Mesodermal cell (in vitro differentiated cells): ENCODE results near the gene GTF2E1.
"Not testable (repeated sequence)": the region's sequence is repeated elsewhere in the genome, so short reads cannot be mapped to it uniquely, and the experiment has no call there.

Experiments
- H3K27ac ChIP-seq: 2 replicates; pipeline ENCODE4 v1.7.0; 2013; ENCODE audit warnings: mild to moderate bottlenecking, low read depth, low read length, moderate library complexity; ENCODE audit not compliant: severe bottlenecking
- H3K36me3 ChIP-seq: 2 replicates; pipeline ENCODE4 v1.7.1; 2013; ENCODE audit warnings: mild to moderate bottlenecking, low read length, moderate library complexity; ENCODE audit not compliant: control insufficient read depth, insufficient read depth
- H3K4me1 ChIP-seq: one replicate; pipeline ENCODE4 v1.7.1; 2013; ENCODE audit warnings: mild to moderate bottlenecking, low read length; ENCODE audit not compliant: insufficient read depth, control insufficient read depth, poor library complexity, severe bottlenecking
- H3K4me3 ChIP-seq: 2 replicates; pipeline ENCODE4 v1.7.0; 2013; ENCODE audit warnings: low read length, control low read depth, mild to moderate bottlenecking; ENCODE audit not compliant: insufficient read depth, poor library complexity, severe bottlenecking; ENCODE audit errors: extremely low read depth
- H3K9me3 ChIP-seq: 2 replicates; pipeline ENCODE4 v1.7.1; 2013; ENCODE audit warnings: mild to moderate bottlenecking, low read length, moderate library complexity; ENCODE audit not compliant: control insufficient read depth
- WGBS, 2 experiments: methylation state at CpG; one replicate each; pipeline ENCODE4 v1.1.5; 2013; ENCODE audit warnings: missing lambda C conversion rate in 2 of 2; ENCODE audit not compliant: insufficient coverage in 2 of 2; 5-methylcytosine and 5-hydroxymethylcytosine counted together

The GTF2E1 gene

DNA sequence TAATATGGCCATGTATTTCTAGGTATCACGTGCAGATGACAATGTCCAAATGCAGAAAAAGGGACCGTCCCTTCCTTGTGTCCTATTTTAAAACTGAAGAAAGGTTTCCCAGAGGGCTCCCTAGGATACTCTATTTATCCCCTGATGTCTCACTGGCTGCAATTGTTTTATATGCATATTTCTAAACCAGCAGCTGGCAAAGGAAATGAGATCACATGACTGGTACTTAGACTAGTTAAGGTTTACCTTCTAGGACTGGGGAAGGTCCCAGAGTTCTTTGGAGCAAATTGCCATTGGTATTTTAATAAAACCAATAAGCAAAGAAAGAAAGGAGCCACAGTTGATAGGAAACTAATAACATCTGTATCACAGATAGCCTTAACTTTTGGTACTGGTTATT lies 29.5 kb downstream of the GTF2E1 start:
- Histone ChIP-seq H3K9me3 (no peaks in the 10 kb centered on the region), H3K27ac (no peak overlapping the region), H3K4me3 (no peak overlapping the region), H3K4me1 (no peaks in the 10 kb centered on the region), H3K36me3 (peaks cover 39% of the 10 kb centered on the region)
- WGBS, 2 experiments, result 64 to 71% methylated on average over 2 of the region's 2 CpGs

DNA sequence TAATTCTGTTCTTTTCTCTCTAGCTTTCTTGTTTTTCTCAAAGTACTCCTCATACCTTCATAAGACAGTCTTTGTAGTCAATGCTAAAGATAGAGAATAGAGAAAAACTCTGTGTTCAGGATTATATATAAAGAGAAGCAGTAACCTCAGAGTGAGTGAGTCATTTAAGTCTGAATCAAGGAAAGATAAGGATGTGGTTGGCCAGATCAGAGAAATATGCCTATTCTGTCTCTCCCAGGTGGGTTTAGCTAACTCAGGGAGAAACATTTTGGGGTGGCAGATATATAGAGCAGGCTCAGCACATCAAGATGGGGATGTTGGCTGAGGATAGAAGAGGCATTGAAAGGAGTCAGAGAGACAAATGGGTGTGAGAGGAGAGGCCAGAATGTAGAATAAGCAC lies 31.4 kb downstream of the GTF2E1 start:
- Histone ChIP-seq H3K36me3 (peaks cover 42% of the 10 kb centered on the region), H3K4me1 (no peaks in the 10 kb centered on the region), H3K27ac (no peak overlapping the region), H3K9me3 (no peaks in the 10 kb centered on the region), H3K4me3 (no peak overlapping the region)

DNA sequence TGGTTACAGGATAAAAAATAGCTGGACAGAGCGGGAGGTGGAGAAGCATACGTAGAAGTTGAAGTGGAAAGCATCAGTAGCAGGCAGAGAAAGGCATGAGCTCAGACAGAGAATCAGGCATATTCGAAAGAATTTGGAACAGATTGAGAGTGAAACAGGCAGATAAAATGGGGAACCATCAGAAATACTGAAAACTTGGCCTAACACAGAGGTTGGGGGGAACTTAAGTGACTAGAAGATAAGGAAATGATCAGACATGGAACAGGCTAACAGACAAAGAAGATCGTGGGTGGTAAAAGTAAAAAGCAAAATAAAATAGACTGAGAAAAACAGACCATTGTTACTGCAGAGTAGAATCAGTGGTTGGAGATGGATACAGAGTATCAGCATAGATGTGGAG lies 32.9 kb downstream of the GTF2E1 start:
- no peaks in the 10 kb centered on the region for H3K9me3 ChIP-seq
- 97 to 98% methylated on average over 4 of the region's 4 CpGs for WGBS, 2 experiments
- H3K4me1 ChIP-seq, result no peaks in the 10 kb centered on the region
- no peak overlapping the region for H3K27ac ChIP-seq
- H3K4me3 ChIP-seq, result no peak overlapping the region
- peaks cover 47% of the 10 kb centered on the region for H3K36me3 ChIP-seq

DNA sequence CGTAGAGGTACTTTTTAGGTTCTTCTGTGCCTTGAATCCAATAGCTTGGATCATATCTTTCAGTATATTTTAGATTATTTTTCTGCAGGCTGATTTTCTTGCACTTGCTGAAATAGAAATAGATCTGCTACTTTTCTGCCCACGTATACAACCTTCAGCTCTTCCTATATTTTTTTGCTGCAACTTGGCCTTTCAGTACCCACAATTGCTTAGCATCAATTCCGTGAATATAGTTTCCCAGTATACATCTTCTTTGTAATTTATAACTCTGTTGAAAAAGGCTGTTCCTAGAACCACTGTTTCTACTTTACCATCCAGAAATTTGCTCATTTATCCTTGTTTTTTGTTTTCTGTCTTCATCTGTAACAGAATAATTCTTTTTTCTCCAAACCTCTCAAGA lies 36.2 kb downstream of the GTF2E1 start:
- Histone ChIP-seq H3K36me3 (peaks cover 40% of the 10 kb centered on the region), H3K27ac (no peak overlapping the region), H3K4me3 (no peak overlapping the region), H3K9me3 (no peaks in the 10 kb centered on the region), H3K4me1 (no peaks in the 10 kb centered on the region)
- 100% methylated on average over 2 of the region's 3 CpGs for WGBS, 2 experiments

DNA sequence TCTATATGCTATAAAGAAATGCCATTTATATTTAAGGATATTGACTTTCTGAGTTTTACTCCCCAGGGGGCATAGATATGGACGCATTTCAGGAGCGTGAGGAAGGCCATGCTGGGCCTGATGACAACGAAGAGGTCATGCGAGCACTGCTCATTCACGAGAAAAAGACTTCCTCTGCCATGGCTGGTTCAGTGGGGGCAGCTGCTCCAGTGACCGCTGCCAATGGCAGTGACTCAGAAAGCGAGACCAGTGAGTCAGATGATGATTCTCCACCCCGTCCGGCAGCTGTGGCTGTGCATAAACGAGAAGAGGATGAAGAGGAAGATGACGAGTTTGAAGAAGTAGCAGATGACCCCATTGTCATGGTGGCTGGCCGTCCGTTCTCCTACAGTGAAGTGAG lies 38.4 kb downstream of the GTF2E1 start:
- no peaks in the 10 kb centered on the region for H3K9me3 ChIP-seq
- WGBS, 2 experiments, result 90 to 98% methylated on average over 13 of the region's 13 CpGs
- H3K4me1 ChIP-seq, result no peaks in the 10 kb centered on the region
- H3K36me3 ChIP-seq, result peaks cover 33% of the 10 kb centered on the region
- H3K4me3 ChIP-seq, result no peak overlapping the region
- H3K27ac ChIP-seq, result no peak overlapping the region

DNA sequence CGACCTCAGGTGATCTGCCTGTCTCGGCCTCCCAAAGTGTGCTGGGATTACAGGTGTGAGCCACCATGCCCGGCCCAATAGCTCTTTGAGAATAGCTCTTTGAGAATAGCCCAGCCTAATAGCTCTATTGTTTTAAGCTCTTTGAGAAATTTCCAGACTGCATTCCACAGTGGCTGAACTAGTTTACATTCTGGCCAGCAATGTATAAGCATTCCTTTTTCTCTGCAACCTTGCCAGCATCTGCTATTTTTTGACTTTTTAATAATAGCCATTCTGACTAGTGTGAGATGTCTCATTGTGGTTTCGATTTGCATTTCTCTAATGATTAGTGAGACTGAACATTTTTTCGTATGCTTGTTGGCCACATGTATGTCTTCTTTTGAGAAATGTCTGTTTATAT lies 43.3 kb downstream of the GTF2E1 start:
- not testable (repeated sequence) for H3K4me1 ChIP-seq, H3K27ac ChIP-seq, H3K4me3 ChIP-seq, H3K9me3 ChIP-seq
- H3K36me3 ChIP-seq, result peaks cover 17% of the 10 kb centered on the region
- WGBS, 2 experiments, result 66 to 76% methylated on average over 5 of the region's 5 CpGs

DNA sequence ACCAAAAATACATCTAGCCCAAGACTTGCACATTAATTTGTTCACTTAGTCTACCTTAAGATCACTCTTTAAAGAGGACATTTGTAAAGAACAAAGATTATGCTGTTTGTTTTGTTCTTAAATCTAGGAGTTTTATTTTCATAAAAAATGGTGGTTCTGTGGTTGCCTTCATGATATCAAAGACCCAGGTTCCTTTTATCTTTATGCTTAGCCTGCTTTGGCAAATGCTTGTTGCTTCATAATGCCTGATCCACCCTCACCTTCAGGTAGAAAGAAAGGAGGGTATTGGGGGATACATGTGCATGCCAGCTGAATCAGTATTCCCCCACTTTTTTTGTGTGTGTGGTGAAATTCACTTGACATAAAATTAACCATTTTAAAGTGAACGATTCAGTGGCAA lies 48.5 kb downstream of the GTF2E1 start:
- WGBS, 2 experiments, result no CpG with 5 or more reads among the region's 1 CpG
- H3K27ac ChIP-seq, result no peak overlapping the region
- H3K9me3 ChIP-seq, result no peaks in the 10 kb centered on the region

DNA sequence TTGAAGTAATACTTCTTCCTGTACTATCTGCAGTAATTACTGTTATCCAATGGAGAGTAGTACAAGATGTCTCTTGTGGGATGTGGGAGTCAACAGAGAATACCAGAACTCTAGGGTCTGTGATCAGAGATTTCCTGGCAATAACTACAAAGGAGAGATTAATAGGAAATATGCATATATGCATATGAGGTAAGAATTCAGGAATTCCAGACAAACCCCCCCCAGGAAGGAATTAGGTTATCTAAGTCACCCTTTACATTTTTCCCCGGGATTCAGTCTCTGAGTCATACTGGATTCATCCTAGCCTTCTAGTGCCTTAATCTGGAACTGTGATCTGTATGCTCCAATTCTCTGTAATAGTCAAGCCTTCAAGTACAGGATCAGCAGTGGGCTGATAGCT lies 49.4 kb downstream of the GTF2E1 start:
- 40 to 50% methylated on average over 1 of the region's 1 CpG for WGBS, 2 experiments
- peak overlapping the region; percentile 52 for H3K27ac ChIP-seq
- H3K4me3 ChIP-seq, result no peak overlapping the region
- no peaks in the 10 kb centered on the region for H3K9me3 ChIP-seq
- H3K4me1 ChIP-seq, result peaks cover 23% of the 10 kb centered on the region
- H3K36me3 ChIP-seq, result no peaks in the 10 kb centered on the region

More for the DNA sequence above, 48.5 kb downstream of the GTF2E1 start:
- peaks cover 23% of the 10 kb centered on the region for H3K4me1 ChIP-seq
- no peaks in the 10 kb centered on the region for H3K36me3 ChIP-seq
- no peak overlapping the region for H3K4me3 ChIP-seq

DNA sequence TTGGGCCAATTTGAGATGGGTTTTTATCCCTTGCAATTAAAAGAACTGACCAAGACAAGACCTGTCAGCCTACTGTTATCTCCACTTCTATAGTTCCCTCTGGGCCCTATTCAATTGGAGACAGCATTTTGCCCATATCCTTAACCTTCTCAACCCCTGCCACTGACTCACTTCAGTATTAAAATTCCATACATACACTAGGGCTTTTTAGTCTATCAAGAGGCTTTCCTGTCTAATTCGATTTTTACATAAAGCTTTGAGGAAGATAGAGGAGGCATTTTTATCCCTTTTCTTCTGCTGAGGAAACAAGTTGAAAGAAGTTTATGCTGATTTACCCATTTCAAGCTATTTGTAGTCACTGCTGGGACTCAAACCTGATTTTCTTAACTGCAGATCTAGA lies 51.1 kb downstream of the GTF2E1 start:
- Histone ChIP-seq H3K4me3 (no peak overlapping the region), H3K9me3 (no peaks in the 10 kb centered on the region), H3K4me1 (peaks cover 23% of the 10 kb centered on the region), H3K27ac (peak overlapping the region; percentile 8), H3K36me3 (no peaks in the 10 kb centered on the region)
- WGBS, 2 experiments, result no CpG with 5 or more reads among the region's 1 CpG

DNA sequence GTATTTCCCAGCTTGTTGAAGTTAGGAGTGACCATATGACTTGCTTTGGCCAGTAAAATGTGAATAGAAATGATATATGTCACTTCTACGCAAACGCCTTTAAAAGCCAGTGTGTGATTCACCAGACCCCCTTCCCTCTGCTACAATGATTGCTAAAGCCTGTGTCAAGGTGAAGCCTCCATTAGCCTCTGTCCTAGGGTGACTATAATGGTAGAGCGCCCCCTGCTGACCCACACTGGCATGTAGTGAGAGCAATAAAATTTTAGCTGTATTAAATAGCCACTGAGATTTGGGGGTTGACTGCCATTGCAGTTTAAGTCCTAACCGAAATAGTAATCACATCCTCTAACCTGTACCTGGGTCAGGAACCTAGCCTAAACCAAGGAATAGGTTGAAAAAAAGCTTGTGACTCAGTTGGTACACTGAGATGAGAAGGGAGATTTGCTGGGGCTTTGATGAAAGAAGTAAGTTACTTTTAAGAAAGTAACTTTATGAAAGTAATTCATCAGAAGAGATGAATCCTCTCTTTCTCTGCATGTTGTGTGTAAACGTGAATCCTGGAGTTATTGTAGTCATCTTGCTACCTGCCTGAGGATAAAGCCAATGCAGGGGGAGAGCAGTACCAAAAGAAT lies 52.6 kb downstream of the GTF2E1 start:
- H3K36me3 ChIP-seq, result no peaks in the 10 kb centered on the region
- no peak overlapping the region for H3K27ac ChIP-seq
- H3K4me3 ChIP-seq, result no peak overlapping the region
- H3K4me1 ChIP-seq, result peaks cover 23% of the 10 kb centered on the region
- 20% methylated on average over 1 of the region's 5 CpGs; no CpG with 5 or more reads in 1 of the 2 experiments for whole genome bisulfite sequencing, 2 experiments
- no peaks in the 10 kb centered on the region for H3K9me3 ChIP-seq

DNA sequence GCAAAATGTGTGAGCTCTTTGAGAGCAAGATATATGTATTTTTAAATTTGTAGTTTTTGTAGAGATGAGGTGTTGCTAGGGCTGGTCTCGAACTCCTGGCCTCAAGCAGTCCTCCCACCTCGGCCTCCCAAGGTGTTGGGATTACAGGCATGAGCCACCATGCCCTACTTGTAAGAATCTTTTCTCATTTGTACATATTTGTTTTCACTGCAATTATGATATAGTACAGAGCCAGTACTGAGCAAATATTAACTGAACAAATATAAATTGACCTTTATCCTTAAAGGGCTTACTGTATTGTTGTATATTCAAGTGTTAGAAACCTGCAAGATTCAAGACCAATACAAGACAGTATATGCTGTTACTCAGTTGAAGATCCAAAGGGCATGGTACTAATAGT lies 53.4 kb downstream of the GTF2E1 start:
- Histone ChIP-seq H3K4me3 (no peak overlapping the region), H3K4me1 (peaks cover 23% of the 10 kb centered on the region), H3K36me3 (no peaks in the 10 kb centered on the region), H3K9me3 (no peaks in the 10 kb centered on the region), H3K27ac (no peak overlapping the region)
- 60% methylated on average over 1 of the region's 2 CpGs; no CpG with 5 or more reads in 1 of the 2 experiments for WGBS, 2 experiments
